ENCODE measurements around the gene LYPD6. TPM values are rescaled to one million over a fixed set of nuclear protein-coding genes. Genes with fewer than 3 reads are reported as not detected.

Gene LYPD6
- polyA plus RNA-seq, 1 of the 3 experiments (the other 2 are of a cell fraction) = 8.1 TPM

- TF ChIP-seq CTCF (IDR thresholded peaks at IDR 0.05) = no peak
- no peak for TF ChIP-seq POLR2AphosphoS5 (IDR thresholded peaks at IDR 0.05; ENCODE audit: low read depth, low read length)
- TF ChIP-seq JUND (IDR thresholded peaks at IDR 0.05) = no peak
- no peak for TF ChIP-seq YY1 (IDR thresholded peaks at IDR 0.05; ENCODE audit: low read depth)
These were observed 108.1 kb downstream of the LYPD6 start (continued) for GRCh38 chr2:149438330-149438960.

DNA sequence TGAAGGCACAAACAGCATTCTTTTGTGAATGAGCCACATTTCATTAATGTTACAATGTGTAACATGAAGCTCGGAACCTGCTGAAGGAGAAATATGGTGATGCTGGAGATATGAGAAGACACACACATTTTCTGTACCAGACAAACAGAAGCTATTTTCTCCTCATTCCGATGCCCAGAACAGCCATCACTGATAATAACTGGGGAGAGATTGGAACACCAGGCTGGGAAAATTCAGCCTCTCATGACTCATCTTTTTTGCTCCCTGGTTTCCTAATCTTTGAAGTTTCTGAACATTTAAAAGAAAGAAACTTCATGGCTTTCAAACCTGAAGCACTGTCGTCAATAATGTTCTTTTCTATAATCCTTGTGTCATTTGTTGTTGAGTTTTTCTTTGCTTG lies 110.9 kb downstream of the LYPD6 start:
- TF ChIP-seq FOXM1 (IDR thresholded peaks at IDR 0.05; ENCODE audit: low read depth) (no peak), SMC3 (IDR thresholded peaks at IDR 0.05; ENCODE audit: low read depth, low read length) (no peak), TCF12 (IDR thresholded peaks at IDR 0.05) (no peak), GATA2 (CRISPR knock-in tag; IDR thresholded peaks at IDR 0.05) (no peak), SIN3A (IDR thresholded peaks at IDR 0.05; ENCODE audit: borderline replicate concordance, low read depth, low read length) (no peak), ELF1 (IDR thresholded peaks at IDR 0.05) (no peak)
- TF ChIP-seq, protein P1, sequence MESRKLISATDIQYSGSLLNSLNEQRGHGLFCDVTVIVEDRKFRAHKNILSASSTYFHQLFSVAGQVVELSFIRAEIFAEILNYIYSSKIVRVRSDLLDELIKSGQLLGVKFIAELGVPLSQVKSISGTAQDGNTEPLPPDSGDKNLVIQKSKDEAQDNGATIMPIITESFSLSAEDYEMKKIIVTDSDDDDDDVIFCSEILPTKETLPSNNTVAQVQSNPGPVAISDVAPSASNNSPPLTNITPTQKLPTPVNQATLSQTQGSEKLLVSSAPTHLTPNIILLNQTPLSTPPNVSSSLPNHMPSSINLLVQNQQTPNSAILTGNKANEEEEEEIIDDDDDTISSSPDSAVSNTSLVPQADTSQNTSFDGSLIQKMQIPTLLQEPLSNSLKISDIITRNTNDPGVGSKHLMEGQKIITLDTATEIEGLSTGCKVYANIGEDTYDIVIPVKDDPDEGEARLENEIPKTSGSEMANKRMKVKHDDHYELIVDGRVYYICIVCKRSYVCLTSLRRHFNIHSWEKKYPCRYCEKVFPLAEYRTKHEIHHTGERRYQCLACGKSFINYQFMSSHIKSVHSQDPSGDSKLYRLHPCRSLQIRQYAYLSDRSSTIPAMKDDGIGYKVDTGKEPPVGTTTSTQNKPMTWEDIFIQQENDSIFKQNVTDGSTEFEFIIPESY (IDR thresholded peaks at IDR 0.05; ENCODE audit: borderline replicate concordance, low read depth) = no peak
- TF ChIP-seq, protein P2, sequence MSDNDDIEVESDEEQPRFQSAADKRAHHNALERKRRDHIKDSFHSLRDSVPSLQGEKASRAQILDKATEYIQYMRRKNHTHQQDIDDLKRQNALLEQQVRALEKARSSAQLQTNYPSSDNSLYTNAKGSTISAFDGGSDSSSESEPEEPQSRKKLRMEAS (IDR thresholded peaks at IDR 0.05; ENCODE audit: low read depth) = no peak
- Histone ChIP-seq H3K4me3 (ENCODE audit: low read depth in 2 of 2, low read length in 1 of 2) (no peak overlapping the region), H3K4me2 (no peak overlapping the region), H2AFZ (ENCODE audit: low read depth) (no peak overlapping the region), H3K9me2 (no peaks in the 10 kb centered on the region), H3K27ac (ENCODE audit: low read depth in 2 of 2, low read length in 1 of 2) (no peak overlapping the region), H4K20me1 (ENCODE audit: insufficient read depth) (no peaks in the 10 kb centered on the region), H3K27me3 (ENCODE audit: insufficient read depth) (no peaks in the 10 kb centered on the region), H3K36me3 (replicated peaks in 1 of 2; ENCODE audit: control insufficient read depth in 1 of 2, insufficient read depth in 2 of 2, low read length in 1 of 2) (peaks cover 0 to 4% of the 10 kb centered on the region in 2 experiments), H3K9ac (no peak overlapping the region), H3K9me3 (no peaks in the 10 kb centered on the region), H3K4me1 (ENCODE audit: control insufficient read depth in 1 of 2, insufficient read depth in 2 of 2, low read depth in 1 of 2, low read length in 1 of 2) (peaks cover 0 to 8% of the 10 kb centered on the region in 2 experiments; a peak in 3 of 4 replicates), H3F3A (replicated peaks; ENCODE audit: insufficient read depth) (no peaks in the 10 kb centered on the region), H3K79me2 (ENCODE audit: insufficient read depth) (no peaks in the 10 kb centered on the region)
- ChIA-PET CTCF (interaction anchor here (1.0 kb wide), 1 partner anchor 120 kb away, joined by 6 read pairs; no protein-coding TSS in a partner anchor), POLR2A (no interaction called here)
- WGBS (ENCODE audit: low lambda C conversion rate) = 72% methylated on average over 3 of the region's 3 CpGs
- no peak for DNase-seq

GRCh38 chr2:149442346-149442745 lies 112.0 kb downstream of the LYPD6 start:
- H4K20me1 ChIP-seq (ENCODE audit: insufficient read depth) = no peaks in the 10 kb centered on the region
- H3K36me3 ChIP-seq (replicated peaks in 1 of 2; ENCODE audit: control insufficient read depth in 1 of 2, insufficient read depth in 2 of 2, low read length in 1 of 2) = peaks cover 0 to 4% of the 10 kb centered on the region in 2 experiments
- no peak overlapping the region for H2AFZ ChIP-seq (ENCODE audit: low read depth)
- H3K9me3 ChIP-seq = no peaks in the 10 kb centered on the region
- POLR2A ChIA-PET = no interaction called here
- no peaks in the 10 kb centered on the region for H3K79me2 ChIP-seq (ENCODE audit: insufficient read depth)
- peaks cover 0 to 14% of the 10 kb centered on the region in 2 experiments; a peak in 3 of 4 replicates for H3K4me1 ChIP-seq (ENCODE audit: control insufficient read depth in 1 of 2, insufficient read depth in 2 of 2, low read depth in 1 of 2, low read length in 1 of 2)
- no peak for DNase-seq
- 89% methylated on average over 4 of the region's 4 CpGs for WGBS (ENCODE audit: low lambda C conversion rate)
- TF ChIP-seq, protein P1 (IDR thresholded peaks at IDR 0.05; ENCODE audit: borderline replicate concordance, low read depth) = no peak
- TF ChIP-seq SIN3A (IDR thresholded peaks at IDR 0.05; ENCODE audit: borderline replicate concordance, low read depth, low read length) = no peak
- no peak for TF ChIP-seq CTCF (IDR thresholded peaks at IDR 0.05)
- no peak for TF ChIP-seq RCOR1 (IDR thresholded peaks at IDR 0.05; ENCODE audit: low read length)
- TF ChIP-seq ELF1 (IDR thresholded peaks at IDR 0.05) = no peak
- H3K4me3 ChIP-seq (ENCODE audit: low read depth in 2 of 2, low read length in 1 of 2) = no peak overlapping the region
- H3K27ac ChIP-seq (ENCODE audit: low read depth in 2 of 2, low read length in 1 of 2) = no peak overlapping the region
- no peaks in the 10 kb centered on the region for H3F3A ChIP-seq (replicated peaks; ENCODE audit: insufficient read depth)
- CTCF ChIA-PET = no interaction called here
- no peaks in the 10 kb centered on the region for H3K9me2 ChIP-seq
- H3K4me2 ChIP-seq = no peak overlapping the region
- H3K9ac ChIP-seq = no peak overlapping the region
- H3K27me3 ChIP-seq (ENCODE audit: insufficient read depth) = no peaks in the 10 kb centered on the region
